Sigmoid colon (tissue), 7 donors: ENCODE data around the gene PFKP. TPM values are rescaled to one million over a fixed set of nuclear protein-coding genes. Genes with fewer than 3 reads are reported as not detected.
A peak's percentile ranks its signal among the peaks of the same experiment; 100 is the strongest.

Experiments
- DNase-seq: peaks from one replicate; pipeline ENCODE4 v3.0.0-alpha.2; 2019
- H3K27ac ChIP-seq, 4 donors: fragments of 200-600 bp; sonication (generic); one replicate each; pipeline ENCODE4 v1.5.1; 2016 to 2019; ENCODE audit warnings: mild to moderate bottlenecking in 1 of 4
- H3K27me3 ChIP-seq, 3 donors: fragments of 200-600 bp; sonication (generic); one replicate each; pipeline ENCODE4 v1.5.1; 2019; ENCODE audit warnings: mild to moderate bottlenecking in 1 of 3
- H3K36me3 ChIP-seq, 4 donors: fragments of 200-600 bp; sonication (generic); one replicate each; pipeline ENCODE4 v1.5.1; 2016 to 2019
- H3K4me1 ChIP-seq, 4 donors: fragments of 200-600 bp; sonication (generic); one replicate each; pipeline ENCODE4 v1.5.1; 2017 to 2019
- H3K4me3 ChIP-seq, 4 donors: fragments of 200-600 bp; sonication (generic); one replicate each; pipeline ENCODE4 v1.5.1; 2017 to 2019; ENCODE audit warnings: mild to moderate bottlenecking in 2 of 4, moderate library complexity in 1 of 4
- H3K9me3 ChIP-seq, 4 donors: fragments of 200-600 bp in 3 of 4; sonication (generic) in 3 of 4; one replicate each; pipeline versions ENCODE4 v1.5.1 to v1.6.1; 2013 to 2019
- CTCF ChIP-seq, 4 experiments: fragments of 450-650 bp in 3 of 4; fragments of 200-600 bp in 1 of 4; IDR thresholded peaks; one replicate each; pipeline ENCODE4 v1.5.1; 2016 to 2019; ENCODE audit warnings: antibody characterized with exemption in 4 of 4, mild to moderate bottlenecking in 3 of 4, moderate library complexity in 2 of 4
- EP300 ChIP-seq, 4 donors: sonication (generic); formaldehyde crosslinking; IDR thresholded peaks; one replicate each; pipeline ENCODE4 v1.6.1; 2017; ENCODE audit warnings: antibody characterized with exemption in 4 of 4
- POLR2A ChIP-seq, 2 donors: fragments of 450-650 bp; IDR thresholded peaks; one replicate each; pipeline ENCODE4 v1.6.1; 2016; ENCODE audit warnings: antibody characterized with exemption in 2 of 2, mild to moderate bottlenecking in 2 of 2, moderate library complexity in 2 of 2
- POLR2AphosphoS5 ChIP-seq, 4 donors: sonication (generic); formaldehyde crosslinking; IDR thresholded peaks; one replicate each; pipeline ENCODE4 v1.6.1; 2017; ENCODE audit warnings: antibody characterized with exemption in 4 of 4
- WGBS, 2 donors: extraction: QIAGEN DNeasy Blood & Tissue Kit; methylation state at CpG; one replicate each; pipeline ENCODE4 v1.1.7; 2013; 5-methylcytosine and 5-hydroxymethylcytosine counted together
- intact Hi-C: fragments of 100-400 bp; cut with DNase I; formaldehyde crosslinking; loops from one replicate; pipeline ENCODE4 v1.15.1; 2023
- polyA plus RNA-seq, 3 donors: library from polyadenylated mRNA; stranded (reverse); fragments of 200-250 nt; gene quantifications; one replicate each; pipeline ENCODE4 v1.2.3, GENCODE V29; 2013
- total RNA-seq, 4 donors: library from RNA; depleted of rRNA; stranded (reverse); fragments of >200 nt; gene quantifications; one replicate each; pipeline ENCODE4 v1.1.0, GENCODE V29; 2016
- donor health status: healthy with polysubstance abuse.
- donor health status: Bipolar disorder and iron deficiency.
- donor health status: healthy.

PFKP gene
- total and polyA plus RNA-seq, 7 donors: 26.4 to 105 (median 46.0) TPM

GRCh38 chr10:3110782-3111620 lies 43.7 kb downstream of the PFKP start:
- Histone ChIP-seq H3K27me3 (no peaks in the 10 kb centered on the region), H3K27ac (peak overlapping the region in 2 of 4 donors; percentile 3 to 12), H3K4me1 (peaks cover 0 to 4% (median 0%) of the 10 kb centered on the region in 4 donors), H3K36me3 (peaks cover 0 to 74% (median 21%) of the 10 kb centered on the region in 4 donors), H3K9me3 (no peaks in the 10 kb centered on the region), H3K4me3 (no peak overlapping the region)
- 86 to 88% methylated on average over 9 of the region's 9 CpGs for WGBS, 2 donors
- TF ChIP-seq POLR2A (IDR thresholded peaks at IDR 0.05) (no peak), EP300 (IDR thresholded peaks at IDR 0.05) (no peak), CTCF (IDR thresholded peaks at IDR 0.05) (no peak), POLR2AphosphoS5 (IDR thresholded peaks at IDR 0.05) (no peak)
- DNase-seq: no peak
- intact Hi-C loops: no loop called here

GRCh38 chr10:3111621-3112163 lies 44.3 kb downstream of the PFKP start:
- Histone ChIP-seq H3K27me3 (no peaks in the 10 kb centered on the region), H3K4me3 (no peak overlapping the region), H3K4me1 (peaks cover 0 to 4% (median 0%) of the 10 kb centered on the region in 4 donors), H3K27ac (peak overlapping the region in 2 of 4 donors; percentile 3 to 12), H3K9me3 (no peaks in the 10 kb centered on the region), H3K36me3 (peaks cover 0 to 81% (median 26%) of the 10 kb centered on the region in 4 donors)
- intact Hi-C loops: no loop called here
- 73% methylated on average over 15 of the region's 15 CpGs for WGBS, 2 donors
- no peak for DNase-seq
- TF ChIP-seq EP300 (IDR thresholded peaks at IDR 0.05) (no peak), POLR2AphosphoS5 (IDR thresholded peaks at IDR 0.05) (no peak), POLR2A (IDR thresholded peaks at IDR 0.05) (no peak), CTCF (IDR thresholded peaks at IDR 0.05) (no peak)

- H3K4me1 ChIP-seq: peaks cover 0 to 4% (median 0%) of the 10 kb centered on the region in 4 donors
- no peaks in the 10 kb centered on the region for H3K27me3 ChIP-seq
- intact Hi-C loops: no loop called here
- WGBS, 2 donors: 94 to 98% methylated on average over 19 of the region's 19 CpGs
- H3K4me3 ChIP-seq: no peak overlapping the region
- DNase-seq: no peak
- H3K9me3 ChIP-seq: no peaks in the 10 kb centered on the region
- H3K27ac ChIP-seq: no peak overlapping the region
- H3K36me3 ChIP-seq: peaks cover 0 to 83% (median 31%) of the 10 kb centered on the region in 4 donors
- TF ChIP-seq POLR2AphosphoS5 (IDR thresholded peaks at IDR 0.05): no peak
- TF ChIP-seq CTCF (IDR thresholded peaks at IDR 0.05): no peak
- TF ChIP-seq EP300 (IDR thresholded peaks at IDR 0.05): no peak
- no peak for TF ChIP-seq POLR2A (IDR thresholded peaks at IDR 0.05)
These were observed 46.0 kb downstream of the PFKP start for GRCh38 chr10:3113343-3113720.

- Histone ChIP-seq H3K9me3 (no peaks in the 10 kb centered on the region), H3K4me1 (peaks cover 0 to 4% (median 0%) of the 10 kb centered on the region in 4 donors), H3K27me3 (no peaks in the 10 kb centered on the region), H3K27ac (peak overlapping the region in 1 of 4 donors; percentile 79), H3K4me3 (no peak overlapping the region), H3K36me3 (peaks cover 0 to 75% (median 22%) of the 10 kb centered on the region in 4 donors)
- TF ChIP-seq POLR2AphosphoS5 (IDR thresholded peaks at IDR 0.05): no peak
- TF ChIP-seq EP300 (IDR thresholded peaks at IDR 0.05): no peak
- no peak for TF ChIP-seq POLR2A (IDR thresholded peaks at IDR 0.05)
- no peak for TF ChIP-seq CTCF (IDR thresholded peaks at IDR 0.05)
- intact Hi-C loops: no loop called here
- DNase-seq: no peak
- WGBS, 2 donors: 95% methylated on average over 8 of the region's 8 CpGs
These were observed 48.3 kb downstream of the PFKP start for GRCh38 chr10:3115685-3116084.
